SK-MEL-5 (cell line): ENCODE data around the gene SIAH1. TPM values are rescaled to one million over a fixed set of nuclear protein-coding genes. Genes with fewer than 3 reads are reported as not detected.
"Not testable (repeated sequence)": the region's sequence is repeated elsewhere in the genome, so short reads cannot be mapped to it uniquely, and the experiment has no call there.

ENCODE experiments used
- DNase-seq: peaks from one replicate; pipeline ENCODE4 v3.0.0-alpha.2; 2016; ENCODE audit warnings: low read depth, low spot score
- in situ Hi-C: cut with HindIII; loops from 2 replicates; pipeline ENCODE4 v1.10.0; 2016; ENCODE audit warnings: low sequenced_read_pairs, high pct_unique_total_duplicates, low pct_unique_long_range_greater_than_20kb
- total RNA-seq: library from RNA; depleted of rRNA; stranded (reverse); fragments of >200 nt; shearing (Covaris generic); gene quantifications from 2 replicates; pipeline ENCODE4 v1.2.3, GENCODE V29; 2014

The SIAH1 gene
- total RNA-seq, 1 experiment from 2014 or later = 33.2 TPM

GRCh38 chr16:48372744-48373143, 12.5 kb downstream of the SIAH1 start:
- in situ Hi-C loops = no loop called here
- no peak for DNase-seq

DNA sequence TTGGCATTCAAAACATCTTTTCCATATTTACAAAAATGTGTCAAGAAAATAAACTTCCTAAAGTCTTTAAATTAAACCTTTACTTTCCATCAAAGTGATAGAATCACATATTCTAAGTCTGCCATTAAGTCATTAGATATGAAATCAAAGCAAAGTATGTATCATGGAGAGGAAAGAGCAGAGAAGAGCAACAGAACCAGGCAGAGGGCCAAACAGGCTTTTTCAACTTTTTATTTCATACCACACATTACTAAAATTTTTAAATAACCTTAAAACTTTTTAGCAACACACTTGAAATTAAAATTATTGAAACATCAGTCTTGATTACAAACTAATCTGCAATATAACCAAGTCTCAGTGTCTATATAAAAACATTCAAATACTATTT, 13.8 kb downstream of the SIAH1 start:
- in situ Hi-C loops = no loop called here
- no peak for DNase-seq

- in situ Hi-C loops, DNase-seq: not testable (repeated sequence)
These were observed 14.4 kb downstream of the SIAH1 start for GRCh38 chr16:48370668-48371392.

- in situ Hi-C loops = no loop called here
- DNase-seq = no peak
These were observed 15.0 kb downstream of the SIAH1 start for GRCh38 chr16:48370229-48370628.

DNA sequence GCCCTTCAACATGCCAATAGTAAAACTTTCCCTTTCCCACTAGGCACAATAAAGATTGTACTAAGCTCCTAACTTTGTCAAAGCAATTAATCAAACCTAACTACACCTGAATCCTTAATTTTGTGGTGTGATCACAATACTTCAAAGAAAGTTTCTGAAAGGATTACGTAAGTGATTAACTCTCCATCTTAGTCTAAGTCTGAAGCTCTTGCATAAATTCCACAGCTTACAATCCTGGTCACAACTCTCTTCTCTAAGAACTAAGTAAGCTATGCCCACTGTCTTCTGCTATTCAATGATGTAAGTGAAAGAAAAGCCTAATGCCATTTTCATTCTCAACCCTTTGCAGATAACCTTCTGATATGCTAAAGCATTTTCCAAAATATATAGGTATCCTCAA, 15.4 kb downstream of the SIAH1 start:
- no peak for DNase-seq
- in situ Hi-C loops = no loop called here

- in situ Hi-C loops = no loop called here
- DNase-seq = no peak
These were observed 17.7 kb downstream of the SIAH1 start for GRCh38 chr16:48367441-48368049.

DNA sequence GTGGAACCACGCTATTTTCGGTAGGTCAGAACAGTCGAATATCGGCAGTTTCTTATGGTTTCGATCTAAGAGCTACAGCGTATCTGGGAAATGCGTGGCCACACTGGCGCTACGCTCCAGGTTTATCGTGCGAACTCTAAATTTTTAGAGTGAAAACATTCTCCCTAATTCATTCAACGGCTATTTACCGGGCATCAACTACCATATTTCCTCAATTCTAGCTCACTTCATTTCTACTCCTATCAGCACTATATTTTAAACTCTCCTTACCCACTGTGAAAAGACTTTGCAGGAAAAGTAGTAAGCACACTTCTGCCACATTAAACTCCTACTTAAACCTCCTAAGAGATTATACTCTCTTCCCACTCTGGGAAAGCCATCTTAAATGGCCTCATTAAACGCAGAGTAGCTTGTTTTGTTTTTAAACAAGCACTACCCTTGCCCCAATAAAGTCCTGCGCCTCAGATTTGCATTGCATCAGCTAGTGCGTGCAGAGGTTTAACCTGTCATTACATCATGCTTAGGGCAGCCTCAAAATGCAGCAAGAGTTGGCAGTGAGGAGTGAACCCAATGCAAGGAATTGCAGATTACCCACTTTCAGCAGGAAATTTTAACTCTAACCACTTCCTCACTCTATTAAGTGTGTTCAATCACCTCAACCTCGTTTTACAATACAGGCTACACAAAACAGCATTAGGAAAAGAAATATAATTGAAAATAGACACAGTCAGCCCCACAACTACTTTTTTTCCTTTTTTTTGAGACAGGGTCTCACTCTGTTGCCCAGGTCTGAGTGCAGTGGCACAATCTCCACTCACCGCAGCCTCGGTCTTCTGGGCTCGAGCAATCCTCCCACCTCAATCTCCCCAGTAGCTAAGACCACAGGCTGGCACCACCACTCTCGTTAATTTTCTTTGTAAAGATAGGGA, 18.8 kb downstream of the SIAH1 start:
- peak; percentile 74 for DNase-seq
- in situ Hi-C loops = no loop called here

- in situ Hi-C loops = no loop called here
- DNase-seq = peak; percentile 89
These were observed 19.5 kb downstream of the SIAH1 start for GRCh38 chr16:48365601-48366164.

DNA sequence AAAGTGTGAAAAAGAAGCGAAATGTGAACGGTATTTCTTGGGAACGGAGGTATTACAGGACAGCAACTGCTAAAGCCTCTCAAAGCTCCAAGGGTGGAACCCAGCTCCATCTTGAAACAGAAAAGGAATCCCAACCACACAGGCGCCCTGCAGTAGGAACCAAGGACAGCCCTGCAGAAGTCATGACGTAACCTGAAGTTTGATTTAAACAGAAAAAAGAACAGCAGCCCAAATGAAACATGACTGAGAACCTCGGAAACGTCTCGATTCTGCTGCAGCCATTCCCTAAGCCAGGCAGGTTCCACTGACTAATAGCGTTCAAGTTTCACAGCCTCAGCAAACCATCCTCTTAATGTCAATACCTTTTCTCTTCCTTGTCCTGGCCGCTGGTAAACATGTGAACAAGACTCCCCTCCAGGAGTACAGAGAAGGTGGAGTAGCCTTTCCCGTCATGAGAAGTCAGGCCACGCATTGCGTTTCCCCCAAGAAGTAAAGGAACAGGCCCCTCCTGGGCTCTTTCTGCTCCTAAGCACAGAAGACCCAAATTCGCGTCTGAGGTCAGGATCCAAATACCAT, 20.1 kb downstream of the SIAH1 start:
- peak; percentile 39 for DNase-seq
- in situ Hi-C loops = no loop called here

DNA sequence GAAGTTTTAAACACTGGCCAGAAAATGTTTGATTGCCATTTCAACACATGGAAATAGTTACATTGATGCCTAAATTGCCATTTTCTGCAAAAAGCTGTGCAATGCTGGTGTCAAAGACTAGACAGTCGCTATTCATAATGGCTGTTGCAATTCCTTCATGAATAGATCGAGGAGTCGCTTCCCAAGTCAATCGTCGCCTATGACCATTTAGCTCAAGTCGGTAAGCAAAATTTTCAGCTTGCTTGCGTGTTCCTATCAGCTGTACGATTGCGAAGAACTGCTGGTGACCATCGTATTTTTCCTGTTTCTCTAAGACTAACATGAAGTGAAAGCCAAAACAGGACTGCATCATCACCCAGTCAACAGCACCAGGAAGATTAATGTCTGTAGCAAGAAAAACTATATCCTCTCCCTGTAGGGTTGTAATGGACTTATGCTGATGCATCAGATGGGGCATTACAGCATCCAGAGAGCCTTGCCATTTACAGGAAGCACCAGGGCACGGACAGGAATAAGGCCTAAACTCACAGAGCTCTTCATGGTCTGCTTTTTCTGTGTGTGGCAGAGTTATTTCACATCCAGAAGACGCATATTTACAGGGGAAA, 23.6 kb downstream of the SIAH1 start:
- no peak for DNase-seq
- in situ Hi-C loops = no loop called here

- in situ Hi-C loops = no loop called here
- no peak for DNase-seq
These were observed 24.2 kb downstream of the SIAH1 start for GRCh38 chr16:48361012-48361411.

- no peak for DNase-seq
- in situ Hi-C loops = no loop called here
These were observed 25.2 kb downstream of the SIAH1 start for GRCh38 chr16:48359983-48360382.

DNA sequence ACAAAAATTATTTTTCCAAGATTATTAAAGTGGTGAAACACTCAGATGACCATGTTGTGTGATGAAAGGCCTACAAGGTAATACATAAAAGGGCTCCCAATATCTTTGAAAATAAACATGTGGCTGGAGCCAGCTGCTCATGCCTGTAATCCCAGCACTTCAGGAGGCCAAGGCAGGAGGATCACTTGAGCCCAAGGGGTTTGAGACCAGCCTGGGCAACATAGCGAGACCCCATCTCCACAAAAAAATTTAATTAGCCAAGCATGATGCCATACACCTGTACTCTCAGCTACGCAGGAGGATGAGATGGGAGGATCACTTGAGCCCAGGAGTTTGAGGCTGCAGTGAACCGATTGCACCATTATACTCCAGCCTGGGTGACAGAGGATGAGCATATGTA, 26.8 kb downstream of the SIAH1 start:
- no peak for DNase-seq
- in situ Hi-C loops = no loop called here

- in situ Hi-C loops = no loop called here
- no peak for DNase-seq
These were observed 28.4 kb downstream of the SIAH1 start for GRCh38 chr16:48356633-48357376.

GRCh38 chr16:48354877-48355855, 30.0 kb downstream of the SIAH1 start:
- in situ Hi-C loops = no loop called here
- no peak for DNase-seq

DNA sequence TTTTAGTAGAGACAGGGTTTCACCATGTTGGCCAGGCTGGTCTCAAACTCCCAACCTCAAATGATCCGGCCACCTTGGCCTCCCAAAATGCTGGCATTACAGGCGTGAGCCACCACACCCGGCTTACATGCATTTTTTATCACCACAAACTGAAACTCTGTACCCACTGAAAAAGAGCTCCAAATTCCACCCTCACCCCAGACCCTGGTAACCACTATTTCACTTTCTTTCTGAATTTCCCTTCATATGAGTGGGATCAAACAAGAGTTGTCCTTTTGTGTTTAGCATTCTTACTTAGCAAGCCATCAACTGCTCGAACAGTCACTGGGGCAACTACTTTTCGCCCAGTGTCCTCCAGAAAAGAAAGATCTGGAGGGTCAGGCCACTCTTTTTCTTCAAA, 30.8 kb downstream of the SIAH1 start:
- in situ Hi-C loops, DNase-seq: not testable (repeated sequence)
